ENCODE measurements around the gene EPHB1. TPM values are rescaled to one million over a fixed set of nuclear protein-coding genes. Genes with fewer than 3 reads are reported as not detected.

EPHB1 gene
- total RNA-seq, 4 donors from 2014 or later, result 0.30 to 5.3 (median 2.6) TPM

- Histone ChIP-seq H3K27me3 (no peaks in the 10 kb centered on the region), H3K9me3 (peaks cover 0 to 15% (median 0%) of the 10 kb centered on the region in 4 donors), H3K4me1 (no peaks in the 10 kb centered on the region), H3K36me3 (no peaks in the 10 kb centered on the region), H3K4me3 (no peak overlapping the region), H3K27ac (no peak overlapping the region)
- DNase-seq (ENCODE audit: low spot score in 2 of 2), result no peak
- TF ChIP-seq POLR2A (IDR thresholded peaks at IDR 0.05) (no peak), CTCF (IDR thresholded peaks at IDR 0.05) (no peak), EP300 (IDR thresholded peaks at IDR 0.05) (no peak)
These were observed 92.5 kb downstream of the EPHB1 start for GRCh38 chr3:134887536-134887935.

GRCh38 chr3:134892326-134892725, 97.3 kb downstream of the EPHB1 start:
- Histone ChIP-seq H3K27ac (no peak overlapping the region), H3K4me1 (no peaks in the 10 kb centered on the region), H3K27me3 (no peaks in the 10 kb centered on the region), H3K4me3 (no peak overlapping the region), H3K36me3 (no peaks in the 10 kb centered on the region), H3K9me3 (peaks cover 0 to 15% (median 0%) of the 10 kb centered on the region in 4 donors)
- 69 to 88% methylated on average over 2 of the region's 2 CpGs for WGBS, 2 donors
- DNase-seq (ENCODE audit: low spot score in 2 of 2), result no peak
- no peak for TF ChIP-seq EP300 (IDR thresholded peaks at IDR 0.05)
- no peak for TF ChIP-seq POLR2A (IDR thresholded peaks at IDR 0.05)

- no peak for DNase-seq (ENCODE audit: low spot score in 2 of 2)
- TF ChIP-seq CTCF (IDR thresholded peaks at IDR 0.05) (no peak), POLR2A (IDR thresholded peaks at IDR 0.05) (no peak), EP300 (IDR thresholded peaks at IDR 0.05) (no peak)
- WGBS, 2 donors, result 48 to 55% methylated on average over 5 of the region's 5 CpGs
These were observed 97.7 kb downstream of the EPHB1 start for GRCh38 chr3:134892761-134893160.

GRCh38 chr3:134894533-134894932, 99.5 kb downstream of the EPHB1 start:
- no peak overlapping the region for H3K27ac ChIP-seq
- H3K4me3 ChIP-seq, result no peak overlapping the region
- no peak for DNase-seq (ENCODE audit: low spot score in 2 of 2)
- WGBS, 2 donors, result 75 to 95% methylated on average over 4 of the region's 4 CpGs
- H3K9me3 ChIP-seq, result peaks cover 0 to 15% (median 0%) of the 10 kb centered on the region in 4 donors
- no peaks in the 10 kb centered on the region for H3K4me1 ChIP-seq
- no peaks in the 10 kb centered on the region for H3K27me3 ChIP-seq
- no peaks in the 10 kb centered on the region for H3K36me3 ChIP-seq
- TF ChIP-seq POLR2A (IDR thresholded peaks at IDR 0.05) (no peak), EP300 (IDR thresholded peaks at IDR 0.05) (no peak), CTCF (IDR thresholded peaks at IDR 0.05) (no peak)

More at GRCh38 chr3:134892761-134893160, 97.7 kb downstream of the EPHB1 start:
- Histone ChIP-seq H3K27ac (no peak overlapping the region), H3K27me3 (no peaks in the 10 kb centered on the region), H3K36me3 (no peaks in the 10 kb centered on the region), H3K4me3 (no peak overlapping the region), H3K9me3 (peaks cover 0 to 15% (median 0%) of the 10 kb centered on the region in 4 donors), H3K4me1 (no peaks in the 10 kb centered on the region)

- Histone ChIP-seq H3K36me3 (no peaks in the 10 kb centered on the region), H3K9me3 (peaks cover 0 to 15% (median 0%) of the 10 kb centered on the region in 4 donors), H3K27ac (no peak overlapping the region), H3K4me1 (no peaks in the 10 kb centered on the region), H3K27me3 (no peaks in the 10 kb centered on the region), H3K4me3 (no peak overlapping the region)
- 72 to 74% methylated on average over 2 of the region's 2 CpGs for WGBS, 2 donors
- DNase-seq (ENCODE audit: low spot score in 2 of 2), result no peak
- TF ChIP-seq CTCF (IDR thresholded peaks at IDR 0.05), result no peak
- TF ChIP-seq EP300 (IDR thresholded peaks at IDR 0.05), result no peak
These were observed 100.1 kb downstream of the EPHB1 start for GRCh38 chr3:134895181-134895580.

GRCh38 chr3:134896141-134896540, 101.1 kb downstream of the EPHB1 start:
- 72 to 83% methylated on average over 5 of the region's 5 CpGs for WGBS, 2 donors
- H3K27me3 ChIP-seq, result no peaks in the 10 kb centered on the region
- no peak overlapping the region for H3K4me3 ChIP-seq
- no peak for DNase-seq (ENCODE audit: low spot score in 2 of 2)
- H3K4me1 ChIP-seq, result no peaks in the 10 kb centered on the region
- H3K27ac ChIP-seq, result no peak overlapping the region
- no peaks in the 10 kb centered on the region for H3K36me3 ChIP-seq
- H3K9me3 ChIP-seq, result peaks cover 0 to 10% (median 0%) of the 10 kb centered on the region in 4 donors
- TF ChIP-seq CTCF (IDR thresholded peaks at IDR 0.05) (no peak), EP300 (IDR thresholded peaks at IDR 0.05) (no peak), POLR2A (IDR thresholded peaks at IDR 0.05) (no peak)
